Posterior cingulate gyrus (tissue), 11 donors: ENCODE measurements around the gene ZNF177.
A peak's percentile ranks its signal among the peaks of the same experiment; 100 is the strongest.
"Not testable (repeated sequence)": the region's sequence is repeated elsewhere in the genome, so short reads cannot be mapped to it uniquely, and the experiment has no call there.

Experiments used
- DNase-seq, 10 donors: peaks; one replicate each; pipeline versions ENCODE4 v3.0.0 to v3.0.0-alpha.2; 2020 to 2021; ENCODE audit warnings: mixed read lengths in 3 of 10
- intact Hi-C: fragments of 100-400 bp; cut with DNase I; formaldehyde crosslinking; loops from one replicate; pipeline ENCODE4 v1.15.1; 2023

ZNF177 gene

DNA sequence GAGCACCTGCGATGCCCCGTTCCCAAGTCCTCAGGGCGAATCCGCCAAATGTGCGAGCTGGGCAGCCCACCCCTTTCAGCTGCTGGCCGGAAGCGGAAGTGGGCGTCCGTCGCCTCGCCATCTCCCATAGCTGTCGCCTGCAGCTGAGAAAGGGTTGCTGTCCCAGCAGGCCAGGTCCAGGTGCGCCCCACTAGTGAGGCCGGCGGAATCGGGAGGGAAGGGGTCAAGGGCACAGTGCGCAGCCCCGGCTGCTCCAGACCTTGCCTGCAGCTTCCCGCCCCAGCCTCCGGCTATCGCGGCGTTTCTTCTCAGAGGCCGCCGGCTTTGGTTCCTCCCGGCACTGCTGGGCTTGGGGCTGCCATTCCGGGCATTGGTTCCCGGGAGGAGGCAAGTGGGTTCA is at the start of gene ZNF177:
ZNF177 (plus strand) TSS at position 109 of the 400 bp plus-strand sequence. CDS start 15,299 bp downstream, outside the sequence.
- intact Hi-C loops: no loop called here
- DNase-seq: peak in 7 of 10 donors; percentile 8 to 83 (median 39)

DNA sequence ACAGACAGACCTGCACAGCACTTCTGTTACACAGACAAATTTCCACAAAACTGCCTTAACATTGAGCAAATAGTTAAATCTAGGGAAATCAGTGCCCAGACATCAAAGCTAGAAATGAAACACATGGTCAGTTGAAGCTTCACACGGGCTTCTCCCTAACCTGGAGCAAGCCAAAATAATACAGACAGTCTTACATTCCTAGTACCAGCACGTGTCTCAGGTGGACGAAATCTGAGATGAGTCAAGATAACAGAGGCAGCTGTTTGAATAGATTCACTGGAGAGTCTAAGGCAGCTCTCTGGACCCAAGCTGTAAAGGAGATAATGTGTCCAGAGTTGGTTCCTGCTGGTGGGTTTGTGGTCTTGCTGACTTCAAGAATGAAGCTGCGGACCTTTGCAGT is 49.1 kb upstream of the ZNF177 start:
- no peak for DNase-seq
- intact Hi-C loops: loop anchor here (10.0 kb wide), 1 partner anchor 481 kb away; no protein-coding TSS in a partner anchor

DNA sequence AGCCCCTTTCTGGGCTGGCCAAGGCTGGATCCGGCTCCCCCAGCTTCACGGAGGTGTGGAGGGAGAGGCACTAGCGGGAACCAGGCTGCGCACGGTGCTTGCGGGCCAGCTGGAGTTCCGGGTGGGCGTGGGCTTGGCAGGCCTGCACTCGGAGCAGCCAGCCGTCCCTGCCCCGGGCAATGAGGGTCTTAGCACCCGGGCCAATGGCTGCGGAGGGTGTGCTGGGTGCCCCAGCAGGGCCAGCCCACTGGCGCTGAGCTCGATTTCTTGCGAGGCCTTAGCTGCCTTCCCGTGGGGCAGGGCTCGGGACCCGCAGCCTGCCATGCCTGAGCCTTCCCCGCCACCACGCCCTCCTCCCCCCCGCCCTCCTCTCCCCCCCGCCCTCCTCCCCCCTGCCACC is 41.5 kb upstream of the ZNF177 start:
- no peak for DNase-seq
- intact Hi-C loops: no loop called here

DNA sequence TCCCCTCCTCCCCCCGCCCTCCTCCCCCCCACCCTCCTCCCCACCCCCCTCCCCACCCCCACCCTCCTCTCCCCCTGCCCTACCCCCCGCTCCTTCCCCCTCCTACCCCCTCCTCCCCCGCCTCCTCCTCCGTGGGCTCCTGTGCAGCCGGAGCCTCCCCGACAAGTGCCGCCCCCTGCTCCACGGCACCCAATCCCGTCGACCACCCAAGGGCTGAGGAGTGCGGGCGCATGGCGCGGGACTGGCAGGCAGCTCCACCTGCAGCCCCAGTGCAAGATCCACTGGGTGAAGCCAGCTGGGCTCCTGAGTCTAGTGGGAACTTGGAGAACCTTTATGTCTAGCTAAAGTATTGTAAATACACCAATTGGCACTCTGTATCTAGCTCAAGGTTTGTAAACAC is 41.1 kb upstream of the ZNF177 start:
- DNase-seq, intact Hi-C loops: not testable (repeated sequence)

DNA sequence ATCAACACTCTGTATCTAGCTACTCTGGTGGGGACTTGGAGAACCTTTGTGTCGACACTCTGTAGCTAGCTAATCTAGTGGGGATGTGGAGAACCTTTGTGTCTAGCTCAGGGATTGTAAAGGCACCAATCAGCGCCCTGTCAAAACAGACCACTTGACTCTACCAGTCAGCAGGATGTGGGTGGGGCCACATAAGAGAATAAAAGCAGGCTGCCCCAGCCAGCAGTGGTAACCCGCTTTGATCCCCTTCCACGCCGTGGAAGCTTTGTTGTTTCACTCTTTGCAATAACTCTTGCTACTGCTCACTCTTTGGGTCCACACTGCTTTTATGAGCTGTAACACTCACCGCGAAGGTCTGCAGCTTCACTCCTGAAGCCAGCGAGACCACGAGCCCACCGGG is 40.6 kb upstream of the ZNF177 start:
- DNase-seq, intact Hi-C loops: not testable (repeated sequence)

DNA sequence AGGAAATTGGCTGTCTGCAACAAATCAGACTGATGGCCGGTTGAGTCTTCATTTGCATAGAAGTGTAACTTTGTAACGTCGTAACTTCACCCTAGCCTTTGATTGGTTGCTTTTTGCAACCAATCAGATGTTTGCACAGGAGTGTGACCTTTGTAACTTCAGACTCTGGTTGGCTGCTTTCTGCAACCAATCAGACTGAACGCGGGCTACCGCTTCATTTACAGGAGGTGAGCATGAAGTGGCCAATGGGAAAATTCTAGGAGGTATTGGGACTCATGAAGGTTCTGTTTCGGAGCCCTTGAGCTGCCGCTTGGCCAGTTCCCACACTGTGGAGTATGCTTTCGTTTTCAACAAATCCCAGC is 39.3 kb upstream of the ZNF177 start:
- intact Hi-C loops: no loop called here
- peak in 9 of 10 donors; percentile 52 to 94 (median 64) for DNase-seq

DNA sequence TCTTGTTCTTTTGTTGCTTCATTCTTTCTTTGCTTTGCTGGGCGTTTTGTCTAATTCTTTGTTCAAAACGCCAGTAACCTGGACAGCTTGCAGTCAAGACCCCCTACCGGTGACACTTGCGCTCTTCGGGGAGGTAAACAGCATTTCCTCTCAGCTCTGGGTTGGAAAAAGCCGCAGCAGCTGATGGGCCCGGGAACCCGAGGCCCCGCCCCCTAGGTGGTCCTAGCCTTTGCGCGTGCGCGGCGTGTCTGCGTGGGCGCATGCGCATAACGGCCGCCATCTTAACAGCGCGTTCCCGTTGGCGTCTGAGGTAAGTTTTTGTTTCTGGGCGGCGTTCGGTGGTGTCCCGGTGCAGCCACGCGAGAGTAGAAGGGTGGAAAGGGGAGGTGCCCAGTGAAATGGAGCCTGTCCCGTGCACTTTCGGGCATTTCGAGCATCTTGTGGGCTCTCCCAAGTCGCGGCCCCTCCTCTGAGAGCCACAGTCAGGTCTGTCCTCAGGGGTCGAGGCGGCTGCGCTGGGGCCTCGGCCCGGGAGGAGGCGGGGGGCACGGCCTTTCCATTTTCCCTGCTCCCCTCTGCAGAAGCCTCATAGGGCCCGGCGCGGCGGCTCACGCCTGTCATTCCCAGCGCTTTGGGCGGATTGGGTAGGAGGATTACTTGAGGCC is 38.8 kb upstream of the ZNF177 start, which contains the start of gene ZNF559:
ZNF559 (plus strand) TSS at position 261 of the 665 bp plus-strand sequence. CDS start 14,371 bp downstream, outside the sequence.
- peak; percentile 72 to 98 (median 85) for DNase-seq
- intact Hi-C loops: loop anchor here (1.0 kb wide), 1 partner anchor 15 kb away; the partner anchor contains the start of gene ZNF699

DNA sequence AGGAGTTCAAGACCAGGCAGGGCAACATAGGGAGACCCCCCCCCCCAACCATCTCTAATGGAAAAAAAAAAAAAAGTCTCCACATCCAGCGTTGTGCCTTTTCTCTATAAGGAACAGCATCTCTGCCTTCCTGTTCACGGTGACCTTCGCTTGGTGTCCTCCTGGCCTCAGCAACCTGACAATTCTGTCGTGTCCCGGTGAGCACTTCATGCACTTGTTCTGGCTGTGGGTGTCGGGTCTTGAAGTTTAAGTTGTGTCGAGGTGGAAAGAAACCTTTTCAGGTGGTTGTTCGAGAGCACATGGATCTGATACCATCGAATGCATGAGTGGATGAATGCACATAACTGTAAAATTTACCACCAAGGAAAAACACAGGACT is 38.2 kb upstream of the ZNF177 start:
- intact Hi-C loops: loop anchor here (1.0 kb wide), 1 partner anchor 15 kb away; the partner anchor contains the start of gene ZNF699
- DNase-seq: peak in 1 of 10 donors; percentile 49

DNA sequence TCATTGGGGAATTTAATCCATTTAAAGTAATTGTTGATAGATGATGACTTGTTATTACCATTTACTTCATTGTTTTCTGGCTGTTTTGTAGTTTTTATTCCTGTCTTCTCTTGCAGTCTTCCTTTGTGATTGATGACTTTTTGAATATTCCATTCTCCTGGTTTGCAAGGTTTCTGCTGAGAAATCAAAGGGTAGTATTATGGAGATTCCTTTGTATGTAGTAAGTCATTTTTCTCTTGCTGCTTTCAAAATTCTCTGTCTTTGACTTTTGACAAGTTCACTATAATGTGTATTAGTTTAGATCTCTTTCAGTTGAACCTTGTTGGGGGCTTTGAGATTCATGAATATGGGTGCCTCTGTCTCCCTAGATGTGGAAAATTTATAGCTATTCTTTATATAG is 32.8 kb upstream of the ZNF177 start:
- intact Hi-C loops: no loop called here
- DNase-seq: no peak

DNA sequence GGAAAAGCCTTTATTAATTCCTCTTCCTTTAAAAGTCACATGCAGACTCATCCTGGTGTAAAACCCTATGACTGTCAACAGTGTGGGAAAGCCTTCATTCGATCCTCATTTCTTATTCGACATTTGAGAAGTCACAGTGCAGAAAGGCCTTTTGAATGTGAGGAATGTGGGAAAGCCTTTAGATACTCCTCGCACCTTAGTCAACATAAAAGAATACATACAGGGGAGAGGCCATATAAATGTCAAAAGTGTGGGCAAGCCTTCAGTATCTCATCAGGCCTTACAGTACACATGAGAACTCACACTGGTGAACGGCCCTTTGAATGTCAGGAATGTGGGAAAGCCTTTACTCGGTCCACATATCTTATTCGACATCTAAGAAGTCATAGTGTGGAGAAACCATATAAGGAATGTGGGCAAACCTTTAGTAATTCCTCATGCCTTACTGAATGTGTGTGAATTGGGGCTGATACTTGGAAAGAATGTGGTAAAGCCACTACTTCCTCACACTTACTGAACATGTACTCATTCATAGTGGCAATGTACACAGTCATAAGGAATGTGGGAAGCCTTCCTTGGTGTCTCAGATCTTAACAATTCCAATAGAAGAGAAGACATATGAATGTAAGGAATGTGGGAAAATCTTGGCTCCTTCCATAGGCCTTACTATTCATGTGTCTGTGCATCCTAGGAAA is 20.1 kb upstream of the ZNF177 start:
- no peak for DNase-seq
- intact Hi-C loops: no loop called here

DNA sequence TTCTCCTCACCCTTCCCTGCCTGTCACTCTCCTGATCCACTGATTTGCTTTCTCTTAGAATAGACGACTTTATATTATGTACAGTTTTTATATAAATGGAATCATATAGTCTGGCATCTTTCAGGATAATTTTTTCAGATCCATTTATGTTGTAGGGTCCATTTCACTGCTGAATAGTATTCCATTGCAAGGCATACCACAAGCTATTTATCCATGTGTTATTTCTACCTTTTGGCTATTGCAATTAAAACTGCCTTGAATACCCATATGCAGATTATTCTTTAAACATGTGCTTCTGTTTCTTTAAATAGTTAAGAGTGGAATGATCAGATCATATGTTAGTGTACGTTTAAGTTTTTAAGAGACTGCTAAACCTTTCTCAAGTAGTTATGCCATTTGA is 17.8 kb upstream of the ZNF177 start:
- DNase-seq: no peak
- intact Hi-C loops: no loop called here

DNA sequence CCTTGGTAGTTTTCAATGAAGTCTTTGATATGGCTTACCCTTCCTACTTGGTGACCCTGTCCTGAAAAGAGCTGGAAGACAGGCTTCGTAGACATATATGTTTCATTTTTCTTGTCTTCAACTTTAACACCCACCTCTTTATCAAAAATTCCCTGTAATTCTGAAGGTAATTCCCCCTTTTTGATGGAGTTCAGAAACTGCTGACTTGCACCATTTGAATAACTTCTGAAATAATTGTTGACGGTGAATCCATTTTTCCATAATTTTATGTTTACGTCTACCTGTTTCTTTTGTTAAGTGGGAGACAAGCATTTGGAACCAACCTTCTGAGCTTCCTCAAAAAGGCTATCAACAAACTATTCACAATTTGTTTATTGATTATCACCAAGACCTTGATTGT is 14.6 kb upstream of the ZNF177 start:
- no peak for DNase-seq
- intact Hi-C loops: no loop called here

DNA sequence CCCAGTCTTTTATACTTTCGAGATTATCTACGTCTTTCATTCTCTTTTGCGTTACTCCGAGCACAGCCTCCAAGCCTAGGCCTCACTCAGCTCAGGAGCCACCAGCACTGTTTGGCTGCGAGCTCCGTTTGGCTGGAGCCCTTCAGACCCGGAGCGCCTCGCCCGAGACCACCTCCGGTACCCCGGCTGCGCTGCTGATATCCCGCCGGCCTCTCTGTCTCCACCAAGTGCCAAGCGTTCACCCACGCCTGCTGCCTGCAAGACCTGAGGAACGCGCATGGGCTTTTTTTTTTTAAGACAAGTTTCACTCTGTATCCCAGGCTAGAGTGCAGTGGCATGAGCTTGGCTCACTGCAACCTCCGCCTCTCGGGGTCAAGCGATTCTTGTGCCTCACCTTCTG is 14.1 kb upstream of the ZNF177 start:
- intact Hi-C loops: no loop called here
- DNase-seq: no peak

DNA sequence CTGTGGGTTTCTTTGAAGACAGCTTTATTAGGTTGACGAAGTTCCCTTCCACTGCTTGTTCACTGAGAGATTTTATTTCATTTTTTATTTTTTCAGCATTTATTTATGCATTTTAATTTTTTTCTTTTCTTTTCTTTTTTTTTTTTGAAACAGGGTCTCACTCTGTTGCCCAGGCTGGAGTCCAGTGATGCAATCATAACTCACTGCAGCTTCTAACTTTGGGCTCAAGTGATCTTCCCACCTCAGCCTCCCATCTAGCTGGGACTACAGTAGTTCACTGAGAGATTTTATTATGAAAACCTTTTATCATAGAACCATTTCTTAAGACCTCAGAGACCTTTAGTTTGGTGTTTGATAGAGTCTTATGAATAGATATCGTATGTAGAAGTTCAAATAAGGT is 10.3 kb upstream of the ZNF177 start:
- intact Hi-C loops: no loop called here
- DNase-seq: no peak

DNA sequence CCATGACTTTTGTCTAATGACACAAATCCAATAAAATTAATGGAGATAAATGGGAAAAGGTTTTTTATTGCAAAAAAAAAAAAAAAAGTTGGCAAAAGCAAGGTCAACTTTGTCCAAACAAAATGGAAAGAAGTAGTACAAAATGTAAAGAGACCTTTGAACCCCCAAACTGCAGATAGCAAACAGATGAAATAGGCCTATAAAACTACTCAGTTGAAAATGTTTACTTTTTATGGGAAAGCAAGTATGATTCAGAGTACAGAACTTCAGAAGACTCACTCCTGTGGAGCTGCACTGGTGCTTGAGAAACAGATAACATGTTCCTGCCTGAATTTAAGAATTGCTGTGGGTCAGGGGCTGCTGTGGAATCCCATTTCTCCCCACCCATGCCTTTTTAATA is 9.8 kb upstream of the ZNF177 start:
- no peak for DNase-seq
- intact Hi-C loops: no loop called here

DNA sequence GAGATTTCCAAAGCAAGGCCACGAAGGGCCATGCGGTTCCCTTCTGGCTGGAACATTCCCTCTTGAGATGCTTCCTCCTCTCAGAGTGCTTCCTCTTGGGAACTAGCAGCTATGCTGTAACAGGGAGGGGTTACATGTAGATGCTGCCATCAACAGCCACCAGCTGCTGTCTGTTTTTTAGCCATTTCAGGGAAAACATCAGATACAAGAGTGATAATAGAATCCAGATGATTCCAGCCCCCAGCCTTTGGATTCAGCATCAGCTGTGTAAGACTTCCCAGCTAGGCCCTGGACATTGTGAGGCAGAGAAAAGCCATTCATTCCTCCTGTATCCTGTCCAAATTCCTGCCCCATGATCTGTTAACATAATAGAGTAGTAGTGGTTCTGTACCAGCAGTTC is 8.2 kb upstream of the ZNF177 start:
- intact Hi-C loops: no loop called here

DNA sequence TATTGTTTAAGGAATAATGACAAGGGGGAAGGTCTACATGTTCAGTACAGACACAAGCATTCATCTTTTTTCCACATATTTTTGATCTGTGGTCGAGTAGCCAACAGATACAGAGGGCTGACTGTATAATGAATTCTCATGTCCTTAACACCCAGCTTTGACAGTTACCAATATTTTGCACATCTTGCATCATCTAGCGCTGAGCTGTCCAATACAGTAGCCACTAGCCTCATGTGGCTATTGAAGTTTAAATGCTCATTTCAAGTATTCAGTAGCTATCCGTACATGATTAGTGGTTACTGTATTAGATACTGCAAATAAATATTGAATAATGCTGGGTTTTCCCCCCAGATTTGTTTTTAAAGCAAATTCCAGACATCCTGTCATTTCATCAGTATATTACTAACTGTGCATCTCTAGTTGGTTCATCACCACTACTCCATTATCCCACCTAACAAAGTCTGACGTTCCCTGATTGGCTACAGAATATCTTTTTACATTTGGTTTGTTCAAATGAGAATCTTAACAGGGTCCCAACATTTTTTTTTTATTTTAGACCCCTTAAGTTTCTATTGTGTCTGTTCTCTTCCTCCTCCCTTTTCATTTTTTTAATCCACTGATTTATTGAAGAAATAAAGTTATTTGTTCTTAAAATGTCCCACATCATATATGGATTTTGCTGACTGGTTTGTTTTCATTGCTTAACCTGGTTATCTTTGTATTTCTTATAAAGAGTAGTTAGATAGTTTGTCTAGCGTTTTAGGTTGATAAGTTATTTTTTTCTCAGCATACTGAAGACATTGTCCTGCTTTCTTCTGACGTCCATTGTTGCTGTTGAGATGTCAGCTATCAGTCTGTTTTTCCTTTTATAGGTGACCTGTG is 8.2 kb downstream of the ZNF177 start:
- no peak for DNase-seq
- intact Hi-C loops: no loop called here

More for the DNA sequence above, 8.2 kb upstream of the ZNF177 start:
- no peak for DNase-seq

DNA sequence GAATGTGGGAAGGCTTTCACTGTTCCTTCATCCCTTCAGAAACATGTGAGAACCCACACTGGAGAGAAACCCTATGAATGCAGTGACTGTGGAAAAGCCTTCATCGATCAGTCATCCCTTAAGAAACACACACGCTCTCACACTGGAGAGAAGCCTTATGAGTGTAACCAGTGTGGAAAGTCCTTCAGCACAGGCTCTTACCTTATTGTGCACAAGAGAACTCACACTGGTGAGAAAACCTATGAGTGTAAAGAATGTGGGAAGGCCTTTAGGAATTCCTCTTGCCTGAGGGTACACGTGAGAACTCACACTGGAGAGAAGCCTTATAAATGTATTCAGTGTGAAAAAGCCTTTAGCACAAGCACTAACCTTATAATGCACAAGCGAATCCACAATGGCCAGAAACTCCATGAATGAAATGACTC is 18.6 kb downstream of the ZNF177 start:
- intact Hi-C loops: no loop called here
- no peak for DNase-seq

DNA sequence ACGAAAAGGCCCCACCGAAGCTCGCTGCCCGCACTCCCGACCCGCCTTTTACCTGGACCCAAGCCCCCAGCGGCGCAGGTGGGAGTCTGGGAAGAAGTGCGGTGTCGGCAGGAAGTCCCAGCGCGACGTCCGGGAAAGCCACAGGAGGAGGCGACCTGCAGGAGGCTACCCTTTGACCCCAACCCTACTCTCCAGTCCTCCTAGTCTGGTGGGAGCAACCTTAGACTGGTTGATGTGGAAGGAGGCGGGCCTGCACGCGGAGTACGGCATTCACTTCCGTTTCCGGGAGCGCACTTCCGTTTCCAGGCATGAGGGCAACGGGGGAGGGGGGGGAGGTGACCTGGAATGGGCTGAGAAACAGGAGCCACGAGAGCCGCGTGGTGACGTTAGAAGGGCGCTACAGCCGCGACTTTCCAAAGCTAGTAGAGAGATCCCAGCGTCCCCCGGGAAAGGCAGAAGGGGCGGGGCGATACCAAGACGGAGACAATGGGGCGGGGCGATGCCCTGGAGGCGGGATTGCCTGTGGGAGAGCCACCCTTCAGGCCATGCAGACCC is 44.1 kb downstream of the ZNF177 start:
- DNase-seq: peak in 8 of 10 donors; percentile 10 to 91 (median 50)
- intact Hi-C loops: no loop called here

DNA sequence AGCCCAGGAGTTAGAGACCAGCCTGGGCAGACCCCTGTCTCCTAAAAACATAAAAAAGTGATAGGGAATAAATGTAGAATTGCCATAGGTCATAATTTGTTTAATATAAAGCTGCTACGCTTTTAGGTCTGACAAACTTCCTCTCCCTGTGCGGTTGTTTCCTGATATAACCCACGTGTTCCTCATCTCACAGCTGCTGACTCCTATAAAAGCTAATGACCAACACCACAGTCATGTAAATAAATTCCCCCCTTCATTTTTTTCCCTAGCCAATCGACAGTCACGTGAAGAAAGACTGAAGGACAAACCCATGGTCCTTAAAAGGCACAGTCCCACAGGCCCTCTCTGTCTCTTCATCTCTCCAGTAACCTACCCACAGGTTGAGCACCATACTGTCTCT is 45.0 kb downstream of the ZNF177 start:
- intact Hi-C loops: no loop called here
- no peak for DNase-seq
